ENCODE measurements around the gene ARFGEF3.

ARFGEF3 gene

DNA sequence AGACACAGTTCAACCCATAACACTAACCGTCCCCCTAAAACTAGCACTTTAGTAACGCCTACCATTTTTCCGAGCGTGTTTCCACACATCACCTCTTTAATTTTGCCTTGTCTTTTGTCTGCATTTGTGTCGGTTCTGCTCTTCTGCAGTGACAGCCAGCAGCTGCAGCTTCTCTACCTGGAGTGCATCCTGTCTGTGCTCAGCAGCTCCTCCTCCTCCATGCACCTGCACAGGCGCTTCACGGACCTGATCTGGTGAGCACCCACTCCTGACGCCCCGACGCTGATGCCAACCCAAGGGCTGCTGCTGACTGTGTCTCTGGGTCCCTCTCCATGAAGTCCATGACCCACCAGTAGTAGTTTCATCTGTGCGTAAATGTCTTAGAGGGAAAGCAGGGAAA, 92.0 kb downstream of the ARFGEF3 start:
- TF ChIP-seq, protein P1, sequence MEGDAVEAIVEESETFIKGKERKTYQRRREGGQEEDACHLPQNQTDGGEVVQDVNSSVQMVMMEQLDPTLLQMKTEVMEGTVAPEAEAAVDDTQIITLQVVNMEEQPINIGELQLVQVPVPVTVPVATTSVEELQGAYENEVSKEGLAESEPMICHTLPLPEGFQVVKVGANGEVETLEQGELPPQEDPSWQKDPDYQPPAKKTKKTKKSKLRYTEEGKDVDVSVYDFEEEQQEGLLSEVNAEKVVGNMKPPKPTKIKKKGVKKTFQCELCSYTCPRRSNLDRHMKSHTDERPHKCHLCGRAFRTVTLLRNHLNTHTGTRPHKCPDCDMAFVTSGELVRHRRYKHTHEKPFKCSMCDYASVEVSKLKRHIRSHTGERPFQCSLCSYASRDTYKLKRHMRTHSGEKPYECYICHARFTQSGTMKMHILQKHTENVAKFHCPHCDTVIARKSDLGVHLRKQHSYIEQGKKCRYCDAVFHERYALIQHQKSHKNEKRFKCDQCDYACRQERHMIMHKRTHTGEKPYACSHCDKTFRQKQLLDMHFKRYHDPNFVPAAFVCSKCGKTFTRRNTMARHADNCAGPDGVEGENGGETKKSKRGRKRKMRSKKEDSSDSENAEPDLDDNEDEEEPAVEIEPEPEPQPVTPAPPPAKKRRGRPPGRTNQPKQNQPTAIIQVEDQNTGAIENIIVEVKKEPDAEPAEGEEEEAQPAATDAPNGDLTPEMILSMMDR (IDR thresholded peaks at IDR 0.05; ENCODE audit: low read depth, low read length, missing control alignments) = no peak
- no peak for DNase-seq (ENCODE audit: extremely low read depth, low read depth)

DNA sequence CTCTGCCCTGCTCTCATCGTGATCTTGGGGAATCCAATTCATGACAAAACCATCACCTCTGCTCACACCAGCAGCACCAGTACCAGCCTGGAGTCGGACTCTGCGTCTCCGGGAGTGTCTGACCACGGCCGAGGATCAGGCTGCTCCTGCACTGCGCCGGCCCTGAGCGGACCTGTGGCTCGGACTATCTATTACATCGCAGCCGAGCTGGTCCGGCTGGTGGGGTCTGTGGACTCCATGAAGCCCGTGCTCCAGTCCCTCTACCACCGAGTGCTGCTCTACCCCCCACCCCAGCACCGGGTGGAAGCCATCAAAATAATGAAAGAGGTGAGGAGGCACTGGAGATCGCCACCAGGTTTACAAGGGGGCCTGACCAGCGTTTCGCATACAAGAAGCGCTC, 93.7 kb downstream of the ARFGEF3 start:
- TF ChIP-seq, protein P1 (IDR thresholded peaks at IDR 0.05; ENCODE audit: low read depth, low read length, missing control alignments) = no peak
- no peak overlapping the region for H3K4me3 ChIP-seq (replicated peaks; ENCODE audit: low read depth, low read length)
- DNase-seq (ENCODE audit: extremely low read depth, low read depth) = no peak

More for the DNA sequence above, 92.0 kb downstream of the ARFGEF3 start:
- H3K4me3 ChIP-seq (replicated peaks; ENCODE audit: low read depth, low read length) = no peak overlapping the region

DNA sequence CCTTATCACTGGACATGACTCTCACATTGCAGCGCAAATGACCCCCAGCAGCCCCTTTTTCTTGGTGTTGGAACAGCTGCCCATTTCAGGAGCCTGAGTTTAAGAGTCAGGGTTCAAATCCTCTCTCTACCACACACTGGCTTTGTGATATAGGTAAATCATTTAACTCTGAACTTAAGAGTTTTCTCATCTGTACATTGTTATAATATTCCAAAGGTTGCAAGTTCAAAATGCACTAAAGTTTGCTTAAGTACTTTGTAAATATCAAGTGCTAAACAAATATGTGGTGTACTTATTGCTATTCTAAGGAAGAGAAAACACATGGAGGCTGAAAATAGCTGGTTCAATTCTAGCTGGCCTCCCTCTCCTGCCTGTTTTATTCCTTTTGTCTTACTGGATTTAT, 95.9 kb downstream of the ARFGEF3 start:
- H3K4me3 ChIP-seq (replicated peaks; ENCODE audit: low read depth, low read length) = no peak overlapping the region
- DNase-seq (ENCODE audit: extremely low read depth, low read depth) = no peak
- TF ChIP-seq, protein P1 (IDR thresholded peaks at IDR 0.05; ENCODE audit: low read depth, low read length, missing control alignments) = no peak

DNA sequence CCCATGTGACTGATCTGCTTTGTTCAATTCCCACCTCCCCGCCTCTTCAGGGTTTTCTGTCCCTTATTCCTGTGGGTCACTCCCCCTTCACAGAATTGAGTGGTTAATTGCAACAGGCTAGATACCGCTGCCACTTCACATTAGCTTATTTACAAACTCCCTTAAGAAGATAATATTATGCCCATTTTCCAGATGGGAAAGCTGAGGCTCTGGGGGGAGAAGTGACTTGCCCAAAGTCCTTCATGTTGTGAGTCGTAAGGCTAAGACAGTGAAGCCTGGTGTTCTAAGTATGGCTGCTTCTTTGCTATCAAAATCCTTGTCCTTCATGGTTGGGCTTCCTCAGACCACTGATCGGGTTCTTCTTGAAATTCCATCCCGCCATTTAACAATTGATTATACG, 96.5 kb downstream of the ARFGEF3 start:
- DNase-seq (ENCODE audit: extremely low read depth, low read depth) = no peak
- H3K4me3 ChIP-seq (replicated peaks; ENCODE audit: low read depth, low read length) = no peak overlapping the region
- TF ChIP-seq, protein P1 (IDR thresholded peaks at IDR 0.05; ENCODE audit: low read depth, low read length, missing control alignments) = no peak

DNA sequence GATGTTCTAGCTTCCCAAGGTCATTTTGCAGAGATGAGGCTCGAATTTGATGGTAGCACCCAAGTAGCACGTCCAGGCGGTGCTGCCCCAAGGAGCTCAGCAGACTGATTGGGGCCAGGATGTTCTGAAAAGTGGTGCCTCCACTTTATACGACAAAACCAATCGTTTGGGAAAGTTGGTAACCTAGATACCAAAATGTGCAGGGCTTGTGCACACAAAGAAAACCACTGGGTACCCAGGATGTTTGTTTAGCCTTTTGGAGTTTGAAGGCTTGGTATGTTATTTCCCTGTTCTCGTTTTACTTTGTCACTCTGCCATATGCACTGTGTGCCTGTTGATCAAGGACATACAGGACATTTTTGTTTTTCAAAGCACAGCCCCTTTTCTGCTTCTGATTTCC, 97.3 kb downstream of the ARFGEF3 start:
- TF ChIP-seq, protein P1 (IDR thresholded peaks at IDR 0.05; ENCODE audit: low read depth, low read length, missing control alignments) = no peak
- H3K4me3 ChIP-seq (replicated peaks; ENCODE audit: low read depth, low read length) = no peak overlapping the region
- DNase-seq (ENCODE audit: extremely low read depth, low read depth) = no peak

DNA sequence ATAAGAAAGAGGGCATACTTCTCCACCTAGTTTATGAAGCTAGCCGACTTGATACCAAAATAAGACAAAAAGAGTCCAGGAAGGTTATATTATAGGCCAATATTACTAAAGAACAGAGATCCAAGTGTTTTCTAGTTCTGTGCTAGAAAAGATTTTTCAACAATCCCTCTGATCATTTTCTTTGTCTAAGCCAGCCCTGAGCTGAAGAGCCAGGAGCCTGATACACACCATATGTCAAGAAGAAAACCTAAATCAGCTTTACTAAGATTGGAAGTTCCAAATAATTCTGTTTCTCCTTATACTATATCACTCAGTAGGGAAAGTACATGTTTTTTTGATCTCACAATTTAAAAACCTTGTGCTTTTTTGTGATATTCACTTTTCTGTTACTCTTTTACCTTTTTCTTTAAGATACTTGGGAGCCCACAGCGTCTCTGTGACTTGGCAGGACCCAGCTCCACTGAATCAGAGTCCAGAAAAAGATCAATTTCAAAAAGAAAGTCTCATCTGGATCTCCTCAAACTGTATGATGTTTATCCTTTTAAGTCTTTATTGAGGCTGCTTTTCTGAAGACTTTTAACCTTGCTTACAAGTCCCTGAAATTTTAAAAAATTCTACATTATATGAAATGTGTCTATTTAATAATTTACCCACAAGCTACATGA, 99.5 kb downstream of the ARFGEF3 start:
- H3K4me3 ChIP-seq (replicated peaks; ENCODE audit: low read depth, low read length) = no peak overlapping the region
- DNase-seq (ENCODE audit: extremely low read depth, low read depth) = no peak
- TF ChIP-seq, protein P1 (IDR thresholded peaks at IDR 0.05; ENCODE audit: low read depth, low read length, missing control alignments) = no peak

DNA sequence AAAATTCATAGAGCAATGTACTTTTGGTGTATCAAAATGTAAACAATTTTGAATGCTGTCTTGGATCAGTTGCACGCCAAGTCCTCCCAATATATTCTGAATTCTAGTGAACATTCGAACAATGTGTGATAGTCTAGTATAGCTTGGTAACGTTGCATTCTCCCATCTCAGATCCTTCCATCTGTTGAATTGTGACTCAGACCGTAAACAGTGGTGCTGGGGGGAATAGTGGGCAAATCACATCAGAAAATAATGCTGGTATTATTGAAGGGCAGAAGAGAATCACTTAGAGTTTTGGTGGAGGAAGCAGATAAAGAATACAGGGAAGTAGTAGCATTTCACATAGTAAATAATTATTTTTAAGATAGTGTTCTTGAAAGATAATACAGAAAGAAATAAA, 102.2 kb downstream of the ARFGEF3 start:
- no peak for DNase-seq (ENCODE audit: extremely low read depth, low read depth)
- TF ChIP-seq, protein P1 (IDR thresholded peaks at IDR 0.05; ENCODE audit: low read depth, low read length, missing control alignments) = no peak
- H3K4me3 ChIP-seq (replicated peaks; ENCODE audit: low read depth, low read length) = no peak overlapping the region
